ENCODE measurements around the gene MGAT4B.

Gene MGAT4B

DNA sequence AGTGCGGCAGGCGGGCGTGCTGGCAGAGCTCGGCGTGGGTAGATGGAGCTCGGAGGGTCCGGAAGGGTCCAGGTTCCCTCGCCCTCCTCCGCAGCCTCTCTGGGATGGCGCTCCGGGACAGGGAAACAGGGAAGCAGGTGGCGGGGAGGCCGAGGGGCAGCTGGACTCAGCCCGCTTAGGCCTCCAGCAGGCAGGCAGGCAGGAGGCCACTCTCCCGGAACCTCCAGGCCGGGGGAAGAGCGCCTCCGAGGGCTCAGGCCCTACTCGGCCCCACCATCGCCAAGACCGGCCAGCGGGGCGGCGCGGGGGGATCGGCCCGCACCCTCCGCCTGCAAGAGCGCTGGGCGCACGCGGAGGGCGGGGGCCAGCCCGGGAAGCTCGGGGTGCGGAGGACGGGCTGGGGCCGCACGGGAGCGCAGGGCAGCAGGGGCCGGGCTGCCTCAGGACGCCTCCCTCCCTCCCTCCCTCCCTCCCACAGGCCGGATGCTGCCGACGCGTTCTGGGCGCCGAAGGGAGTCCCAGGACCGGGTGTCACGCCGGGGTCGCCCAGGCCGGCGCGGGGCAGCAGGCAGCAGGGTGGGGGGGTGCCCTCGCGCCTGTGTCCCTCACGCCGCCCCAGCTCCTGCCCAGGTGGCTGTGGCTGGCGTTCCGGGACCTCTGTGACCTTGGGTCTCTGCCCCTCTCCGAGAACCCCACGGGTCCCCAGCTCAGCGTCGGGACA, 977 bp downstream of the MGAT4B start:
- DNase-seq (ENCODE audit: low spot score): no peak

DNA sequence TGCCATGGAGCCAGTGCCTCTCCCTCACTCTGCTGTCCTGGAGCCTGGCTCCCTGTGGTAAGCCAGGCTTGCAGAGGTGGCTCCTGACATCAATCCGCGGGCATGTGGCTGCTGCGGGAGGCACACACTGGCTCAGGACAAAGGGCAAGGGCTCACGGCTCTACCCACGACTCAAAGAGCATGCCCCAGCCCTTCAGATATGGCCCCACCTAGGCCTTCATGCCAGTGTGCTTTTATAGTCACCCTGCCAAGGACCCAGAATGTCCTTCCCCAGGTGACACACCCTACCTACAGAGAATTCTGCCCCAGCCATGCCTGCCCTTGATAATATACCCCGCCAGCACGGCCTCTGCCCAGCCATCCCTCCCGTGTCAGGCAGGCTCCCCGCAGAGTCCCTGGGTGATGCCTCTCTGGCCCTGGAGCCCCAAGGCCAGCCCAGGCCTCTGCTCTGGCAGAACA, 1.6 kb downstream of the MGAT4B start:
- no peak for DNase-seq (ENCODE audit: low spot score)

DNA sequence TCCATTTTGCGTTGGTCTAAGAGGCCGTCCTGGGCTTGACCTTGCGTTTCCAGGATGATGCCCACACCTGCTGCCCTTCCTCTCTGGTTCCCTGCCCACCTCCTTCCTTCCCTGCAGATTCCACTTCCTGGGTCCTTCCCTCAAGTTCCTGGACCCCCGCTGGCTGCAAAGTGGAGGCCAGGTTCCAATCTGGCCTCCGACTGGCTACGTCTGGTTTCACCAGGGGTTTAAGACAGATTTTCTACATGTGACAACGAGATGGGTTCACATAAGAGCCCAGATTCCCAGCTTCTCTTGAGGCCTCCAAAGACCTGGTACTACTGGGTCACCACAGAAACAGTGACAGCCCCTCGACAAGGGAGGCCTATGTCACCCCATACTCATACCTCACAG, 2.1 kb downstream of the MGAT4B start:
- DNase-seq (ENCODE audit: low spot score): no peak

DNA sequence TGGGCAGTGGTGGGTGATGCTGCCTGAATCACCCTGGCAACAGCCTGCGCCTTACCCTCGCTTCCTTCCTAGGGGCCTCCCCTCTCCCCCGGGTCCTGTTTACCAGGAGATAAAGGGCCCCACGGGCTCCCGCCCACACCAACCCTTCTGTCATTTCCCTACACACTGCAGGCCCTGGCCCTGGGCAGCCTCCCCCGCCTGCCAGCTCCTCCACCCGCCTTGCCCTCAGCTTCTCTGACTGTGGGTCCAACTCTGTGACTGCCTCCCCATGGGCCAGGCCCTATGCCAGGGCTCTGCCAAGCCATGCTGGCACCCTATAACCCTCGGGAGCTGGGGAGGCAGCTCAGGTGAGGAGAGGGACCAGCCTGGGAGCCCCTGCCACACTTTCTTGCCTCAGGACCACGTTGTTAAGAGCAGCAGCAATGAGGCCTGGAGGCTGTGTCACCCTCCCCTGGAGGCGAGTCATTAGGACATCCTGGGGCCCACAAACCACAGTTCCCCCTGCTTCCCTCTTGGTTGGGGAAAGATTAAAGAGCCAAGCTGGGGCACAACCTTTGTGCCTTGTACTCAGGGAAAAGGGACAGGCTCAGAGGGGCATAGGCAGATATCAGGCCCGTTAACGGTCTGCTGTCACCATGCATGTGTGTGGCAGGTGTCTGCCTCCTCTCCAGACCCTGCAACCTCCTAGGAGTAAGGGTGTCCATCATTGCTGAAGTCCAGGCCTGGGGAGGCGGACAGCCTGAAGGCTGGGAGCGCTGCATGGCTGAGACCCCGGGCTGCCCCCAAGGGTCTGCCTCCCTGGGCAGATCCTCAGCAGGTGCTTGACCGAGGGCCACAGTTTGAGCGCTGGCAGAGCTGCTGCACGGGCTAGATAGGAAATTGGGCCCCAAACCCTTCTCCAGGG, 2.8 kb downstream of the MGAT4B start:
- peak; percentile 36 for DNase-seq (ENCODE audit: low spot score)

DNA sequence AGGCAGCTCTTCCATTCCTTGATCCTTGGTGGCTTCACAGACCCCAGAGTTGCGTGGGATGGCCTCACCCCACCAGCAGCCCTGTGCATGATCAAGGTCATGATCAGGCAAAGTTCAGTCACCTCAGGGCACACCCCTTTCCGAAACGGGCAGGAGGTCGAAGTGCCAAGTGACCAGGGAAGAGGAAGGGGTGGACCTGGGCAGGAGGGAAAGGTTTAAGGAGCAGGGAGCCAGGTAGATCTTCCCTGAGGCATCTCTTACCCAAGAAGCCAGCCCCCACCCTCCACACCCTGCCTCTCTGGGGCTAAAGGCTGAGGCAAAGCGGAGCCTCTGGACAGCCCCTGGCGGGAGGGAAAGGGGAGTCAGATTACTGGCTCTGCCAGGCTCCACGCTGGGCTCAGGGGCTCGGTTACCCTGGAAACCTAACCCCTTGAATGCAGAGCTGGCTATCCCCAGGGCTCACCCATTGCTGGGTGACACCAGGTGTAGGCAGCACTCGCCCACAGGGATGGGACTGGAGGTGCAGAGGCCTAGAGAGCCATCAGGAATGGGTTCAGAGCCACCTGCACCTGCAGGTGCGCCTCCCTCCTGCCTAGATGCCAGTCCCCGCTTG, 3.6 kb downstream of the MGAT4B start:
- DNase-seq (ENCODE audit: low spot score): no peak

DNA sequence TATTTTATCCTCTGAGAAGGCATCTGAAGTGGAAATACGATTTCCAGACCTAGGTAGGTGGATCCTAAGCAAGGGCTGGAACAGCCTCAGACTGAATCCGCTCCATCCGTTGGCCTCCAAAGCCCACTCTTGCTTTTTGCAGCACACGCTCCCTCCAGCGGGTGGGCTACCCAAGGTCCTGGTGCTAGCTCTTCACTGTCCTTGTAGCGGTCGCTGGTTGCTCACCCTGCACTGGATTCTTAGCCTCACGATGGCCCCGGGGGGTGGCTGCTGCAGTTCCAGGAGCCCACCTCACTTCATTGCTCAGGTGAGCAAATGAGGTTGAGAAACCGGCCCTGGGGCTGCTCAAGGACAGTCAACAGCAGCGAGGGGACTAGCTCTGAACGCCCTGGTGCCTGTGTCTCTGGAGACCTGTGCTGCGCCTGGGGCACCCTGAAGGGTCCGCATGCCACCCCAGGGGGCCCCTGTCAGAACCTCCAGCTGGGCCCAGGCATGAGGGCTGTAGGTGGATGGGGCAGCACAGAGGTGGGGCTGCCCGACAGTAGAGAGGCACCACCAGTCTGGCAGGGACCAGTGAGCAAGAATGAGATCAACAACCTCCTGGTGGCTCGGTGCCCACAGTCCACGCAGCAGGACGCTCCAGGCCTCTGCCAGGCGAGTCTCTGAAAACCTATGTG, 4.3 kb downstream of the MGAT4B start:
- no peak for DNase-seq (ENCODE audit: low spot score)

DNA sequence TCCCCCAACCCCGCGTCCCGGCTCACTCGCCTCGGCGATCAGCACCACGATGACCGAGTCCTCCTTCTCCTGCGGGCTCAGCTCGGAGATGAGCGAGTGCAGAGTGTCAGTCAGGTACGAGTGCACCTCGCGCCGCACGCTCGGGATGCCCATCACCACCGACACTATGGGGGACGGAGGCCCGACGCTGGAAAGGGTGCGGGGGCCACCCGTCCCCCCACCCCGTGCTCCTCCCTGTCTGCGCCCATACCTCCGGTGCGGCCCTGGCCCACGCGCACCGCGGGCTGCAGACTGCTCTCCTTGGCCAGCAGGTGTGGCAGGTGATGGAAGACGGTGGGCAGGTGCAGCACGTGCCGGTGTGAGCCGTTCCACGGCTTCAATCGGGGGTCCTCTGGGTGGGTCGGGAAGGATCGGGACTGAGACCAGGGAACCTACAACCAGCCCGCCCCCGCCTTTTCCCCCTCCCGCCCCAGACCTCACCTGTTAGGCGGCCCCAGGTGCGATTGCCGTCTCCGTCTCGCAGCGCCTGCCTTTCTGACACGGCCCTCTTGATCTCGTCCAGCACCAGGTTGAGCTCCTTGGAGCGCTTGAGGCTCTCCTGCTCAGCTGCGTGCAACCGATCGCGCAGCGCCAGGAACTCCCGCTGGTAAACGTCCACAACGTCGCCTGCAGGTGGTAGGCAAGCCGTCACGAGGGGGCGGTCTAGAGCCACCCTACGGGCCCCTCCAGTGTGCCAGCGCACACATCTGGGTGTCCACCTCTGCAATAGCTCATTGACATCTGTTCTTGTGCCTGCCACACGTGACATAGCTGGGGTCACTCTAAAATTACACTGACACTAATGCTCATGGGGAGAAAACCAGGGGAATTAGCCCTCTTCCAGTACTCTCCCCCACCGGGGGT, 5.1 kb downstream of the MGAT4B start:
- DNase-seq (ENCODE audit: low spot score): peak; percentile 83

DNA sequence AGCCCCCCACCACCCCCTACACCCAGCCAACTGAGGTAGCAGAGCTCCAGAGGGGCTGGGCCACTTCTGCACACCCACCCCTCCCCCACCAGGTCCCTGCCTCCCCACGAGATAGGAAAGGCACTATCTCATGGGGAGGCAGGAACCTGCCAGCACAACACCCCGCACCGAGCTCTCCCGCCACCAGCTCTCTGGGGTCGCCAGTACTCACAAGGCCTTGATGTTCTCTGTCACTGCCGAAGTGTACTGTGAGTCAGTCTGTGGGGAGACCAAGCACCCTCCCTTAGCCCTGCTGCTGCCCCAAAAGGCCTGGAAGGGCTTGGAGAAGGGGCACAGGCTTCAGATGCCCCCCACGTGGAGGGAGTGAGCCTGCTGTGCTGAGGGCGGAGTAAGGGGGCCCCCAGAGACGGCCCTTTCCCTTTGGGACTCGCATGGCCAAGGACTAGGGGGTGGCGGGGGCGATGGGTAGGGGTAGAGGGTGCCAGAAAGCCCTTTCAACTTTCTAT, 5.9 kb downstream of the MGAT4B start:
- no peak for DNase-seq (ENCODE audit: low spot score)

DNA sequence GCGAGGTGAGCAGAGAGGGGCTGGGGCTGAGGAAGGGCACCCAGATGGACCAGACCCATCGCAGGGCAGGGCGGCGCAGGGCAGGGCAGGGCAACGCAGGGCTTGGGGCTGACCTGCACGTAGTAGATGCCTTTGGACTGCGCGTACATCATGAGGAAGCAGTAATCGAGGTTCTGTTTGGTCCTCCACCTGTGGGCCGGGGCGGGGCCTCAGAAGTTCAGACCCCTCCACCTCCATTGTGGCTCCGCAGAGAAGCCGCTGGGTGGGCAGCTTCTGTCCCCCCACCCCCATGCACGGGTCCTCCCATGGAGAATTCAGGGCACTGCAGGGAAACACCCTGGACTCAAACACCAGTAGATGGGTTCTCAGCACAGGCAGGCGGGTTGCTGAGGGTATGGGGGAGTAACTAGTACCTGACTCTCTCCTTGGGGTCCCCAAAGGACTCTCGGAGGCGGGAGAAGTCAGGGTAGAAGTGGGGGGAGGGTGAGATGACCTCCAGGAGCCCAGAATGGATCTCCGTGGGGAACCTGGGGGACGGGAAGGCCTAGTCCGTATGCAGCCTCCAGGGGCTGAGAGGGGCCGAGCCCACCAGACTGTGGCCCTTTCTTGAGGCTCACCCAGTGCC, 6.5 kb downstream of the MGAT4B start:
- DNase-seq (ENCODE audit: low spot score): no peak

DNA sequence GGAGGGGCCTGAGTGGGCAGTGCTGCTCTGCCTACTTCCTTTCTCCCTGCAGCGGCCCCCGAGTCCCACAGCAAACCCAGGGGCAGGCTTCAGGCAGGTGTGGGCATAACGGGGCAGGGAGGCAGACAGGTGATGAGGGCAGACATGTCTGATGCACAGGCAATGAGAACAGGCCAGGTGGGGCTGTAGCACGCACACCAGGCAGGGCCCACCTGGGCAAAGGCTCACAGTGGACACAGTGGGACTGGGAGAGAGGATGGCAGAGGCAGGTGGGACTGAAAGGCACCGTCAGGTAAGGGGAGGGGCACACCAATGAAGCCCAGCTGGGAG, 7.1 kb downstream of the MGAT4B start:
- DNase-seq (ENCODE audit: low spot score): no peak

DNA sequence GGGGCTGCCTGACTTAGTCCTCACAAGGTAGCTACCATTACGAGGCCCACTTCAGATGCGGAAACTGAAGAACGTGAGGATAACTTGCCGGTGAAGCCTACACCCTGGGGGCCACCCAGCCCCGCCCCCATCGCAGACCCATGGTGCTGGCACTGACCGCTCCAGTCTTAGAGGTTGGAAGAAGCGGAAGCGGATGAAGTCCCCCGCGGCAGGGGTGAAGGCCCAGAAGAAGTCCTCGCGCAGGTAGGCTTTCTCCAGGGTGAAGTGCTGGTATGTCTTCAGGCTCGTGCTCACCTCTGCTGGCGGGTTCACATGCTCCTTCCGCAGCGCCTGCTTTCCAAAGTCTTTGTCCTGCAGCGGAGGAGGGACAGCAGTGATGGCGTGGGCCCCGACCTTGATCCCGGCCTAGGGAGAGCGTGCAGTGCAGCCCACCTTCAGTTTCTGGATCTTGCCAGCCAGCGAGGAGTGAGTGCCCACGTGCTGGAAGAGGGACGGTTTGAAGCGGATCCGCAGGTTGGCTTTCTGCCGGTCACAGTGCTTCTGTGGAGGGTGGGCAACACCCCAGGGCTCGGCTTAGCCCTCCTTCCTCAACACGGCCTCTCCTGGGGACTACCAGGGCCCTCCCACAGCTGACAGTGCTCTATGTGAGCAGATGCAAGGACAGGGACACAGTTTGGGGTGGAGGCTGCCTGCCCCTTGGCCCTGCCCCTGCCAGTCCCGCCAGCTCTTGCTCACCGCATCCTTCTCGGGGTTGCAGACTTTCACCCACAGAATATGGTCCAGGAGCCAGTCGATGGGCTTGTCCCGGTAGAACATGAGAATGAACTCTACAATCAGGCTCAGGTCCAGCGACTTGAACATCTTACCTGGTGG, 7.7 kb downstream of the MGAT4B start:
- no peak for DNase-seq (ENCODE audit: low spot score)

DNA sequence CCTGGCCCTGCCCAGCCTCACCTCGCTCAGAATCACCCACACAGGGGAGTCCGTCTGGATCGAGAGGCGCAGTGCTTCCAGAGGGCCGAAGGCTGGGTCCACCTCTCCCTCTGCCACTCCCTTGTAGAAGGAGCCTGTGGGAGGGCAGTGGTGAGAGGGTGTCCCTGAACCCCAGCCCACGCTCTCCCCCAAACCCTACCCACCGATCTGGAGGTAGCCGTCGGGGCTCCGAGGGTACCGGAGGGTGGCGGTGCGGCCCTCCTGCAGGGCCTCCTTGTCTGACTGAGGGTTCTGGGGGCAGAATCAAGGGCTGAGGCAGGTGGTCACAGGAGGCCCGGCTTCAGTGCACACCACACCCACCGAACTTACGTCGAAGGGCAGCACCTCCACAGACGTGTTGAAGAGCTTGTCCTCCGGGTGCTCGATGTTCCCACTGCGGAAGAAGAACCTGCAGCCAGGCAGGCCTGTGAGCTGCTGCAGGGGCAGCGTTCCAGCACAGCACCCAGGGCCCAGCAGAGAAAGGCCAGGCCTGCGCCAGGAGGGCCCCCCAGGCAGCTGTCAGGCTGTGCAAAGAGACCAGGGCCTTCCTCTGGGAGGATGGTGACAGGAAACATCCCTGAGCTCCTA, 8.4 kb downstream of the MGAT4B start:
- DNase-seq (ENCODE audit: low spot score): no peak

DNA sequence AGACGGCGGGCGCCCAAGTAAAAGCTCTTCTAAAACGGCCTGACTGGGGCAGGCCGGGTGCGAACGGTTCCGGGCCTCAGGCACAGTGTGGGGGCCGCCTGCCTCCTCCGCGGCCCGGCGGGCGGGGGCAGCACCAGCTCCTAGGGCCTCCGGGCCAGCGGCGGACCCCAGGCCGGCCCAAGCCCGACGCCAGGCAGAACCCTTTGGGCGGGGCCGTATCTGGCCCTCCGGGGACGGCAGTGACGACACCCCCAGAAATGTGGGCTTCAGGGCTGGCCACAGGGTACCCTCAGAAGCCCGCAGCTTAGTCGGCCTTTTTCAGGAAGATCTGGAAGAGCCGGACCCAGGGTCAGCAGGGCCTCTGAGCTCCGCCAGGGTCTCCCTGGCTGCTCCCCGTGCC, 8.9 kb downstream of the MGAT4B start:
- DNase-seq (ENCODE audit: low spot score): no peak

DNA sequence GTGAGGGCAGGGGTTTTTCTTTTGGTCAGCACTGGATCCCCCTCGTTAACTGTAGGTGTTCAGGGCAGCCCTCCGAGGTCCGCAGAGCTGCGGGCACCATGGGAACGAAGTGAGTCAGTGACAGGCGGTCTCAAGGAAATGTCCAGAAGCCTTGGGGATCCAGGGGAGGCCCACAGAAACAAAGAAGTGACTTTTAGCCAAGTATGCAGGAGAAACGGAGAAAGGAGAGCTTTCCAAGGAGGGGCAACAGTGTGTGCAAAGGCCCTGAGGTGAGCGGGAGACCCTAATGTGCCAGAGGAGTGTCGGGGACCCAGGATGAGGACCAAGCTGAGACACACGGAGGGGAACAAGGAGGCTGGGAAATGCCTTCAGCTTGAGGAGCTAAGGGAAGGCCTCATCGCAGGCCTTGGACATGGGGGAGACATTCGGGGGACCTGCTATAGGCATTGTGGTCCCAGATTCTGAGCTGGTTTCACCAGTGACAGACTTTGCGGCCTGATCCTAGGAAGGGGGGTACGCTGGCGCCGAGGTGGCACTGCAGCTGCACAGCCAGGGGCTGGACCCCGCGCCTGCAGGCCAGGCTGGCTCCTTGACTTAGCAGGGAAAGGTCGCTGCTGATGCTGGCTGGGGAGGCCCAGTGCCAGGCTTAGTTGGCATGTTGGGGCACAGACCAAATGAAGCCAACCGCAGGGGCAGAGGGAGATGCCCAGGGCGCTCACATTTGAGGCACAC, 9.6 kb downstream of the MGAT4B start:
- DNase-seq (ENCODE audit: low spot score): no peak

DNA sequence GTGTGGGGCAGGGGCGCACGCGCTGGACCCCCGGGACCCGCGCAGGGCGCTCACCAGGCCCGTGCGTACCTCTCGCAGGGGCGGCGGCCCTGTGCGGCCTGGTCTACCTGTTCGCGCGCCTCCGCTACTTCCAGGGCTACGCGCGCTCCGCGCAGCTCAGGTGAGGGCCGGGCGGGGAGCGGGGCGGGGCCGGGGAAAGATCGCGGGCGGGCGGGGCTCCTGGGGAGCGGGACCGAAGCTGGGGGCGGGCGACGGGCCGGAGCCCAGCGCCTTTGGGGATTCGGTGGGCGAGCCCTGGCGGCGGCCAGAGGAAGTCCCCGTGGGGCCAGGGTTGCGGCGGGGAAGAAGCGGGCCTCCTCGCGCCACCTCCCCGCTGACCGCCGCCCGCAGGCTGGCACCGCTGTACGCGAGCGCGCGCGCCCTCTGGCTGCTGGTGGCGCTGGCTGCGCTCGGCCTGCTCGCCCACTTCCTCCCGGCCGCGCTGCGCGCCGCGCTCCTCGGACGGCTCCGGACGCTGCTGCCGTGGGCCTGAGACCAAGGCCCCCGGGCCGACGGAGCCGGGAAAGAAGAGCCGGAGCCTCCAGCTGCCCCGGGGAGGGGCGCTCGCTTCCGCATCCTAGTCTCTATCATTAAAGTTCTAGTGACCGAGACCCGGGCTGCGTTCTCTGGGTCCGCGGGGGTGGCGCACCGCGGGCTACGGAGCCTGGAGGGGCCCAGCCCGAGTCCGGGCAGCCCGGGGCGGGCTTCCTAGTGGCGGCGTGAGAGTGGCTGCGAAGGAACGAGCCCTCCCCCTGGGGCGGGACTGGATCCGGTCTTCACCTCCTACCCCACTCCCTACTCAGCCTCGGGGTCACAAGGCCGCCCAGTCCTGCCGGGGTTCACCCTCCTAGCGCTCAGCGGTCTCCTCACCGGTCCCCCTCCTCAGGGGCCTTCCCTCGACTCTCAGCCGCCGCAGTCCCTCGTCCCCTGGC, 10.5 kb downstream of the MGAT4B start:
- DNase-seq (ENCODE audit: low spot score): peak; percentile 60

DNA sequence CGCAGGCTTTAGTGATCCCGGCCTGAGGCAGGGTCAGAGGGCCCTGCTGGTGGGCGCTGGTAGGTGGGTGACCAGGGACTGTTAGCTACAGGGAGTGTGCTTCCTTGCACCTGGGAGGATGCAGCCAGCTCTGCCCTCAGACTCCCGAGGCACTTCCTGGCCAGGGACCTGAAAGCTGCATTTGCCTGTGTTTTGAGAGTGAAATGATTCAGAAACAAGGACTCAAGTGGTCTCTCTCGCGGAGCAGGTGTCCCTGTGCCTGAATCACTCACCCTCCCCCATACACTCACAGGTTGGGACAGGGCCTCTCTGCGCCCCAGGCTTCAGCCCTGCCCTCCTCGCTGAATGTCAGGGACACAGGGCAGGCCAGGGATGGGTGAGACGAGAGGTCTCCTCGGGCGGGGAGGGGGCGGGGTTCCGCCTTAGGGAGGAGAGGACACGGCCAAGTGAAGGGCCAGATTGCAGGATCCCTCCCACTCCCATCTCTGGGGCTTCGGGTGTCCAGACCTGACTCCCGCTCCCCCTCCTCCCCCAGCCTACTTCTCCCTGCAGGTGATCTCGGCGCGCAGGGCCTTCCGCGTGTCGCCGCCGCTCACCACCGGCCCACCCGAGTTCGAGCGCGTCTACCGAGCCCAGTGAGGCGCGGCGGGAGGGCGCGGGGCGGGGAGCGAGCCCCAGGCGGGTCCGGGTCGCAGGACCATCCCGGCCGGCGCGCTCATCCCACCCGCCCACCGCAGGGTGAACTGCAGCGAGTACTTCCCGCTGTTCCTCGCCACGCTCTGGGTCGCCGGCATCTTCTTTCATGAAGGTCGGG, 11.4 kb downstream of the MGAT4B start:
- DNase-seq (ENCODE audit: low spot score): no peak

Measured in CD4-positive, alpha-beta T cell treated with Interleukin-6 at 100 ng/mL for 8 hours (primary cell).